Ovary (tissue), 3 donors: ENCODE measurements around the gene FTCD.

Experiments used
- POLR2A ChIP-seq: fragments of 450-650 bp; IDR thresholded peaks from one replicate; pipeline ENCODE4 v1.6.1; 2017; ENCODE audit warnings: antibody characterized with exemption, mild to moderate bottlenecking, moderate library complexity
- TF ChIP-seq, protein P1 (sequence below), 3 donors: fragments of 450-650 bp in 2 of 3; fragments of 200-600 bp in 1 of 3; IDR thresholded peaks; one replicate each; pipeline versions ENCODE4 v1.5.1 to v1.8.0; 2016 to 2022; ENCODE audit warnings: antibody characterized with exemption in 3 of 3, mild to moderate bottlenecking in 1 of 3
- donor health status: DM: no; HTN: no; CAD: no.

DNA sequence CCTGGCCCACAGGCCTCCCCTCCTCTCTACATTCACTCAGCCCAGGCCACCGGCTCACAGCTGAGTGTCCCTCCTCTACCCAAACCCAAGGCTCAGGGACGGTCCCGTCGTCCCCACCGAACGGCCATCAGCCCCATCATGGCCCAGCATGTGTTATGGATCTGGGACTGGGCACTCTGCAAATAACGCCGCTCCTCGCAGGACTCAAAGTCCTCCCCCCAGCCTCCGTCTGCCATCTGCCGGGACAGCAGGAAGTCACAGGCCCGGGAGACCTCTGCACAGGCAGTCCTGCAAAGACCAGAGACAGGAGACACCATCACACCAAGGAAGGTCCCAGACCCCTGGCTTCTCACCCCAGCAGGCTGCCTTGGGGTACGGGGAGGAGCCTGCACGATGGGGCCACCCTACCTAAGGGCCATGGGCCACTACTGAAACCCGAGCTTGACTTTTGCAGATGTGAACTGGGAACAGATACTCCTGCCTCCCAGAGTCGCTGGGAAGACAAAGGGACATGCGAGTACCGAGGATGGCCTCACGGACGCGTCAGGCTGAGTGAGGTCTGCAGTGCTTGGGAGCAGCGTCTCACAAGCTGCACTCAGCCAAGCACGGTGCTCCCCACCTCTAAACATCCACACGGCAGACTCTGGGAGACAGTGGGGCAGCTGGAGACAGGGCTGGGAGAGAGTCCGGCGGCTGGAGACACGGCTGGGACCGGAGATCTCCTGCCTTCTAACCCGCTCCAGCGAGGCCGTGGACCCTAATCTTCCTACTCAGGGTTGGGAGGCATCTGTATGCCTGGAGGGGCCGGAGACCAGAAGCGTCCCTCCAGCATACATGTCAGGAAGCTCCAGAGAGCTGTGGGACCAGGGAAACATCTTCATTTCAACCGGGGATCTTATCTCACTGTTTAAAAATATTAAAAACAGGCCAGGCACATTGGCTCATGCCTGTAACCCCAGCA, 39.3 kb upstream of the FTCD start:
- TF ChIP-seq, protein P1, sequence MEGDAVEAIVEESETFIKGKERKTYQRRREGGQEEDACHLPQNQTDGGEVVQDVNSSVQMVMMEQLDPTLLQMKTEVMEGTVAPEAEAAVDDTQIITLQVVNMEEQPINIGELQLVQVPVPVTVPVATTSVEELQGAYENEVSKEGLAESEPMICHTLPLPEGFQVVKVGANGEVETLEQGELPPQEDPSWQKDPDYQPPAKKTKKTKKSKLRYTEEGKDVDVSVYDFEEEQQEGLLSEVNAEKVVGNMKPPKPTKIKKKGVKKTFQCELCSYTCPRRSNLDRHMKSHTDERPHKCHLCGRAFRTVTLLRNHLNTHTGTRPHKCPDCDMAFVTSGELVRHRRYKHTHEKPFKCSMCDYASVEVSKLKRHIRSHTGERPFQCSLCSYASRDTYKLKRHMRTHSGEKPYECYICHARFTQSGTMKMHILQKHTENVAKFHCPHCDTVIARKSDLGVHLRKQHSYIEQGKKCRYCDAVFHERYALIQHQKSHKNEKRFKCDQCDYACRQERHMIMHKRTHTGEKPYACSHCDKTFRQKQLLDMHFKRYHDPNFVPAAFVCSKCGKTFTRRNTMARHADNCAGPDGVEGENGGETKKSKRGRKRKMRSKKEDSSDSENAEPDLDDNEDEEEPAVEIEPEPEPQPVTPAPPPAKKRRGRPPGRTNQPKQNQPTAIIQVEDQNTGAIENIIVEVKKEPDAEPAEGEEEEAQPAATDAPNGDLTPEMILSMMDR (IDR thresholded peaks at IDR 0.05), result no peak
- TF ChIP-seq POLR2A, result no peak
